H9 (cell line): ENCODE measurements around the gene ERC1. TPM values are rescaled to one million over a fixed set of nuclear protein-coding genes. Genes with fewer than 3 reads are reported as not detected.

Experiments used
- DNase-seq: peaks from one replicate; pipeline ENCODE4 v3.0.0-alpha.2; 2017
- H2AFZ ChIP-seq: one replicate; pipeline ENCODE4 v1.6.1; 2013; ENCODE audit warnings: mild to moderate bottlenecking, low read length, control low read depth, moderate library complexity
- H2AK5ac ChIP-seq: 2 replicates; pipeline ENCODE4 v1.6.1; 2013; ENCODE audit warnings: low read length, control low read depth, mixed read lengths; ENCODE audit not compliant: insufficient read length
- H2BK120ac ChIP-seq: one replicate; pipeline ENCODE4 v1.6.1; 2013; ENCODE audit warnings: low read depth, mild to moderate bottlenecking, low read length, control low read depth, inconsistent platforms; ENCODE audit not compliant: poor library complexity, severe bottlenecking
- H2BK12ac ChIP-seq: 2 replicates; pipeline ENCODE4 v1.6.1; 2013; ENCODE audit warnings: low read length, control low read depth, mixed read lengths, low read depth; ENCODE audit not compliant: insufficient read length
- H2BK15ac ChIP-seq: 2 replicates; pipeline ENCODE4 v1.6.1; 2013; ENCODE audit warnings: low read depth, low read length, control low read depth
- H2BK20ac ChIP-seq: one replicate; pipeline ENCODE4 v1.6.1; 2013; ENCODE audit warnings: low read depth, mild to moderate bottlenecking, low read length, control low read depth, inconsistent platforms; ENCODE audit not compliant: poor library complexity, severe bottlenecking
- H2BK5ac ChIP-seq: 2 replicates; pipeline ENCODE4 v1.6.1; 2013; ENCODE audit warnings: low read length, control low read depth, mixed read lengths; ENCODE audit not compliant: insufficient read length
- H3K14ac ChIP-seq: 2 replicates; pipeline ENCODE4 v1.6.1; 2013; ENCODE audit warnings: low read length, control low read depth; ENCODE audit not compliant: insufficient read depth
- H3K18ac ChIP-seq: 2 replicates; pipeline ENCODE4 v1.6.1; 2013; ENCODE audit warnings: low read depth, mild to moderate bottlenecking, mixed read lengths, low read length, control low read depth; ENCODE audit not compliant: insufficient read length
- H3K23ac ChIP-seq: 2 replicates; pipeline ENCODE4 v1.6.1; 2013; ENCODE audit warnings: low read length, control low read depth, mixed read lengths, low read depth; ENCODE audit not compliant: insufficient read length
- H3K23me2 ChIP-seq: 2 replicates; pipeline ENCODE4 v1.6.1; 2013; ENCODE audit warnings: low read depth, mild to moderate bottlenecking, mixed read lengths, low read length, control low read depth; ENCODE audit not compliant: insufficient read length, poor library complexity, severe bottlenecking
- H3K27ac ChIP-seq: 2 replicates; pipeline ENCODE4 v1.5.1; 2013; ENCODE audit warnings: low read length, control low read depth, mixed read lengths, low read depth; ENCODE audit not compliant: insufficient read length
- H3K27me3 ChIP-seq: 2 replicates; pipeline ENCODE4 v1.6.1; 2013; ENCODE audit warnings: low read length, control low read depth, inconsistent platforms; ENCODE audit not compliant: insufficient read depth
- H3K4ac ChIP-seq: 2 replicates; pipeline ENCODE4 v1.6.1; 2013; ENCODE audit warnings: low read depth, mild to moderate bottlenecking, control low read depth, inconsistent platforms, low read length, moderate library complexity
- H3K4me1 ChIP-seq: 2 replicates; pipeline ENCODE4 v1.6.1; 2013; ENCODE audit warnings: low read length, control low read depth, inconsistent platforms; ENCODE audit not compliant: insufficient read depth
- H3K4me2 ChIP-seq: 2 replicates; pipeline ENCODE4 v1.6.1; 2013; ENCODE audit warnings: low read length, control low read depth, mixed read lengths; ENCODE audit not compliant: insufficient read length, insufficient read depth
- H3K56ac ChIP-seq: 2 replicates; pipeline ENCODE4 v1.6.1; 2013; ENCODE audit warnings: low read depth, mild to moderate bottlenecking, mixed read lengths, low read length, control low read depth; ENCODE audit not compliant: insufficient read length
- H3K79me1 ChIP-seq: 2 replicates; pipeline ENCODE4 v1.6.1; 2013; ENCODE audit warnings: low read depth, mild to moderate bottlenecking, moderate library complexity, low read length, control low read depth, inconsistent platforms; ENCODE audit not compliant: insufficient read depth, poor library complexity, severe bottlenecking
- H3K79me2 ChIP-seq: 2 replicates; pipeline ENCODE4 v1.6.1; 2013; ENCODE audit warnings: low read length, control low read depth, inconsistent platforms; ENCODE audit not compliant: insufficient read depth
- H3K9ac ChIP-seq: 2 replicates; pipeline ENCODE4 v1.6.1; 2013; ENCODE audit warnings: low read length, control low read depth, mixed read lengths; ENCODE audit not compliant: insufficient read length; ENCODE audit errors: extremely low read depth
- H3K9me3 ChIP-seq: one replicate; pipeline ENCODE4 v1.6.1; 2013; ENCODE audit warnings: low read depth, low read length, inconsistent platforms; ENCODE audit not compliant: control insufficient read depth
- H3T11ph ChIP-seq: one replicate; pipeline ENCODE4 v1.6.1; 2013; ENCODE audit warnings: mild to moderate bottlenecking, low read length, control low read depth, inconsistent platforms
- H4K20me1 ChIP-seq: one replicate; pipeline ENCODE4 v1.6.1; 2013; ENCODE audit not compliant: control insufficient read depth, insufficient read length, insufficient read depth
- H4K5ac ChIP-seq: 2 replicates; pipeline ENCODE4 v1.6.1; 2013; ENCODE audit warnings: low read depth, mild to moderate bottlenecking, mixed read lengths, low read length, control low read depth; ENCODE audit not compliant: insufficient read length
- H4K8ac ChIP-seq: replicated peaks from 2 replicates; pipeline ENCODE4 v1.6.1; 2013; ENCODE audit warnings: low read length, control low read depth, mixed read lengths, low read depth; ENCODE audit not compliant: insufficient read length
- H4K91ac ChIP-seq: 2 replicates; pipeline ENCODE4 v1.6.1; 2013; ENCODE audit warnings: low read depth, mild to moderate bottlenecking, moderate library complexity, mixed read lengths, low read length, control low read depth; ENCODE audit not compliant: insufficient read length
- H3K27ac Mint-ChIP-seq, 3 experiments: 2 replicates in 2 of 3; 3 replicates in 1 of 3; pipeline ENCODE4 v1.8.0; 2020 to 2021; ENCODE audit warnings: mixed read lengths in 3 of 3, mild to moderate bottlenecking in 1 of 3, moderate library complexity in 1 of 3
- H3K27me3 Mint-ChIP-seq: 2 replicates; pipeline ENCODE4 v1.8.0; 2021; ENCODE audit warnings: low read depth, mild to moderate bottlenecking, moderate library complexity, mixed read lengths
- H3K36me3 Mint-ChIP-seq, 3 experiments: 2 replicates in 2 of 3; 3 replicates in 1 of 3; pipeline ENCODE4 v1.8.0; 2020 to 2021; ENCODE audit warnings: low read depth in 3 of 3, mixed read lengths in 3 of 3; ENCODE audit not compliant: insufficient read depth in 1 of 3
- H3K4me1 Mint-ChIP-seq, 2 experiments: 2 replicates each; pipeline ENCODE4 v1.8.0; 2020; ENCODE audit warnings: mixed read lengths in 2 of 2
- H3K4me3 Mint-ChIP-seq, 2 experiments: 2 replicates in 1 of 2; 3 replicates in 1 of 2; pipeline ENCODE4 v1.8.0; 2020 to 2021; ENCODE audit warnings: mild to moderate bottlenecking in 2 of 2, mixed read lengths in 2 of 2, moderate library complexity in 1 of 2
- H3K9me3 Mint-ChIP-seq, 2 experiments: 2 replicates in 1 of 2; 3 replicates in 1 of 2; pipeline ENCODE4 v1.8.0; 2020; ENCODE audit warnings: mild to moderate bottlenecking in 2 of 2, mixed read lengths in 2 of 2, moderate library complexity in 1 of 2
- CTCF ChIP-seq: fragments of 200-600 bp; sonication (generic); conservative IDR thresholded peaks from 3 replicates; pipeline ENCODE4 v1.8.0; 2021; ENCODE audit warnings: antibody characterized with exemption, mild to moderate bottlenecking
- WGBS: extraction: QIAGEN DNeasy Blood & Tissue Kit; methylation state at CpG from one replicate; pipeline ENCODE4 v1.1.7; 2013; ENCODE audit warnings: missing lambda C conversion rate, low lambda C conversion rate, mixed read lengths; ENCODE audit not compliant: insufficient read length; ENCODE audit errors: extremely low coverage; 5-methylcytosine and 5-hydroxymethylcytosine counted together
- total RNA-seq: library from RNA; stranded (reverse); gene quantifications from 2 replicates; pipeline ENCODE4 v1.2.1, GENCODE V29; 2021

Gene ERC1
- total RNA-seq, 1 experiment from 2014 or later: 51.2 TPM

GRCh38 chr12:1382826-1383225 lies 391.8 kb downstream of the ERC1 start:
- no CpG with 5 or more reads among the region's 4 CpGs for WGBS
- no peak overlapping the region for H3K27ac Mint-ChIP-seq

More at GRCh38 chr12:1382826-1383225, 391.8 kb downstream of the ERC1 start:
- no peak overlapping the region for H4K8ac ChIP-seq
- H4K91ac ChIP-seq: no peak overlapping the region
- no peak overlapping the region for H3T11ph ChIP-seq
- no peak for DNase-seq
- no peak overlapping the region for H3K4ac ChIP-seq
- H2BK5ac ChIP-seq: no peak overlapping the region
- no peak for TF ChIP-seq CTCF
- H3K18ac ChIP-seq: no peak overlapping the region
- H3K14ac ChIP-seq: no peak overlapping the region
- H3K4me2 ChIP-seq: no peak overlapping the region
- no peaks in the 10 kb centered on the region for H3K79me1 ChIP-seq
- no peak overlapping the region for H3K27ac ChIP-seq
- no peaks in the 10 kb centered on the region for H3K27me3 Mint-ChIP-seq
- H3K56ac ChIP-seq: no peak overlapping the region
- no peak overlapping the region for H2AFZ ChIP-seq
- H2BK120ac ChIP-seq: no peak overlapping the region
- H3K4me3 Mint-ChIP-seq: no peak overlapping the region
- peaks cover 7 to 13% (median 9%) of the 10 kb centered on the region in 3 experiments for H3K36me3 Mint-ChIP-seq
- no peaks in the 10 kb centered on the region for H3K23me2 ChIP-seq
- no peak overlapping the region for H3K9ac ChIP-seq
- H2BK12ac ChIP-seq: no peak overlapping the region
- H3K4me1 Mint-ChIP-seq: peaks cover 15 to 17% of the 10 kb centered on the region in 2 experiments
- peaks cover 9 to 18% of the 10 kb centered on the region in 2 experiments for H3K9me3 Mint-ChIP-seq
- H3K27me3 ChIP-seq: no peaks in the 10 kb centered on the region
- H4K20me1 ChIP-seq: no peaks in the 10 kb centered on the region
- no peaks in the 10 kb centered on the region for H3K79me2 ChIP-seq
- H2BK20ac ChIP-seq: no peak overlapping the region
- no peak overlapping the region for H2BK15ac ChIP-seq
- no peak overlapping the region for H2AK5ac ChIP-seq
- H3K4me1 ChIP-seq: no peaks in the 10 kb centered on the region
- H4K5ac ChIP-seq: no peak overlapping the region
- H3K9me3 ChIP-seq: no peaks in the 10 kb centered on the region
- H3K23ac ChIP-seq: no peak overlapping the region
